ENCODE results near the gene TTLL5. TPM values are rescaled to one million over a fixed set of nuclear protein-coding genes. Genes with fewer than 3 reads are reported as not detected.

TTLL5 gene
- total and polyA plus RNA-seq, 2 of the 13 experiments (the other 11 are each of a cell fraction or from before 2014, with no cell fraction given) = 11.8 to 18.8 TPM

GRCh38 chr14:75865531-75865930, 204.5 kb downstream of the TTLL5 start (continued):
- no peak for TF ChIP-seq REST (IDR thresholded peaks at IDR 0.05; ENCODE audit: borderline replicate concordance in 1 of 2, low read depth in 1 of 2, low read length in 2 of 2)

DNA sequence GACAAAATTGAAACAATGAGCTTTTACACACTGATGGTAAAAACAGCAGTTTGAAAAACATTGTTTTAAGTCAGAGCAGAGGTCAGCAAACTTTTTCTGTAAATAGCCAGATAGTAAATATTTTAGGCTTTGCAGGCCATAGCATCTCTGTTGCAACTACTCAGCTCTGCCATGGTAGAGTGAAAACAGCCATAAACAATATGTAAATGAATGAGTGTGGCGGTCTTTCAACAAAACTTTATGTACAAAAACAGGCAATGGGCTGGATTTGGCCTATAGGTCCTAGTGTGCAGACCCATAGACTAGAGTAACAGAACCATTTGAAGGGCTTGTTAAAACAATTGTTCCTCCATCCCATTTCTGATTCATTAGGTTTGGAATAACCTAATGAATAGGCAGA, 205.9 kb downstream of the TTLL5 start:
- no TSS peak for BruUV-seq (replicated peaks)
- no peaks in the 10 kb centered on the region for H3K27me3 ChIP-seq (ENCODE audit: control insufficient read depth in 1 of 2, insufficient read depth in 2 of 2, low read length in 2 of 2)
- no peak overlapping the region for H3K4me3 ChIP-seq (replicated peaks in 1 of 3; ENCODE audit: insufficient read depth in 1 of 3, low read depth in 2 of 3, low read length in 3 of 3)
- DNase-seq (ENCODE audit: low spot score) = no peak
- no peaks in the 10 kb centered on the region for H3K79me2 ChIP-seq (ENCODE audit: insufficient read depth, low read length)
- ChIA-PET CTCF (ENCODE audit: low intra/inter-chr PET ratio, low total read pairs) (no interaction called here), POLR2A (no interaction called here)
- intact Hi-C loops (cut with micrococcal nuclease; ENCODE audit: unreplicated experiment) (loop anchor here (10.0 kb wide), 1 partner anchor 152 kb away; no protein-coding TSS in a partner anchor), in situ Hi-C loops (cut with HindIII; ENCODE audit: extremely low pct_ligation_motif_present, low pct_unique_long_range_greater_than_20kb) (no loop called here)
- no peaks in the 10 kb centered on the region for H4K20me1 ChIP-seq (ENCODE audit: insufficient read depth, low read length)
- peaks cover 12% of the 10 kb centered on the region; the same call in 1 of the 2 replicates for H3K4me1 ChIP-seq (ENCODE audit: insufficient read depth, low read length)
- H3K36me3 ChIP-seq (replicated peaks in 1 of 2; ENCODE audit: control insufficient read depth in 1 of 2, insufficient read depth in 2 of 2, low read length in 2 of 2) = no peaks in the 10 kb centered on the region; a peak in 3 of 5 replicates
- WGBS (ENCODE audit: low lambda C conversion rate) = 85% methylated on average over 1 of the region's 1 CpG
- H2AFZ ChIP-seq (ENCODE audit: low read length) = no peak overlapping the region
- H3K27ac ChIP-seq (ENCODE audit: extremely low read length, insufficient read depth, low read length) = no peak overlapping the region
- no peak overlapping the region for H3K9ac ChIP-seq (ENCODE audit: insufficient read depth, low read depth, low read length)
- no peaks in the 10 kb centered on the region for H3K9me3 ChIP-seq (ENCODE audit: low read length)
- H3K4me2 ChIP-seq (ENCODE audit: low read depth, low read length) = no peak overlapping the region
- no peak for ATAC-seq
- no peak for FAIRE-seq
- TF ChIP-seq ZNF749 (CRISPR knock-in tag; IDR thresholded peaks at IDR 0.05; ENCODE audit: borderline replicate concordance) = no peak
- TF ChIP-seq SAFB2 (CRISPR knock-in tag; IDR thresholded peaks at IDR 0.05; ENCODE audit: borderline replicate concordance, low read depth) = no peak
